ENCODE results near the gene SCNN1B.

GRCh38 chr16:23406024-23406423, 103.9 kb downstream of the SCNN1B start:
- TF ChIP-seq CTCF (IDR thresholded peaks at IDR 0.05) (no peak), POLR2A (IDR thresholded peaks at IDR 0.05) (no peak)

Data from breast epithelium (tissue), 3 donors.